Nephron (organoid): ENCODE results near the gene KRT10.

Experiments
- H3K27ac Mint-ChIP-seq, 3 experiments: 2 replicates each; pipeline ENCODE4 v1.8.0; 2020; ENCODE audit warnings: mixed read lengths in 3 of 3, mild to moderate bottlenecking in 2 of 3, moderate library complexity in 1 of 3
- H3K27me3 Mint-ChIP-seq: 2 replicates; pipeline ENCODE4 v1.8.0; 2021; ENCODE audit warnings: low read depth, mild to moderate bottlenecking, moderate library complexity, mixed read lengths
- H3K36me3 Mint-ChIP-seq: 2 replicates; pipeline ENCODE4 v1.8.0; 2020; ENCODE audit warnings: low read depth, mixed read lengths
- H3K4me1 Mint-ChIP-seq: 2 replicates; pipeline ENCODE4 v1.8.0; 2020; ENCODE audit warnings: mixed read lengths
- H3K4me3 Mint-ChIP-seq, 3 experiments: 2 replicates each; pipeline ENCODE4 v1.8.0; 2020; ENCODE audit warnings: mild to moderate bottlenecking in 3 of 3, mixed read lengths in 3 of 3, moderate library complexity in 2 of 3
- H3K9me3 Mint-ChIP-seq: 2 replicates; pipeline ENCODE4 v1.8.0; 2020; ENCODE audit warnings: mixed read lengths
- TF ChIP-seq, protein P1 (sequence below), 3 experiments: fragments of 200-600 bp; sonication (generic); IDR thresholded peaks; one replicate each; pipeline ENCODE4 v1.5.0; 2021; ENCODE audit warnings: antibody characterized with exemption in 3 of 3; ENCODE audit not compliant: unreplicated experiment in 3 of 3

The KRT10 gene

DNA sequence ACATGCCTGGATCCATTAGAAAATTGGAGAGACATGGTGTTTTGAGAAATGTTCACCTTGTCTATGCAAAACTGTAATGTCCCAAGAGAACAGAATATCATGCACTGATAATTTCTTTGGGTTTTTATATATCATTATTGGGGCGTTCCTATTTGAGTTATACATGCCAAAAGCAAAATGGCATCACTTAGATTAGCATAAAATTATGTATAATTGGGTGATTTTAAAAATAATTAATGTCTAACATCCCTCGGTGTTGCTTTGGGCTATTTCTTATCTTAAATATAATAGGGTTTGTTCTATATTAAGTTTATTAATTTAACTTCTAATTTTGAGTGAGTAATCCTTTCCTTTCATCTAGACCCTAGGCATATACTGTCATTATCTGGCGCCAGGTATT is 22.6 kb downstream of the KRT10 start, which contains the start of gene KRT28:
TSS of gene KRT28 (minus strand) at position 101 of the 400 bp plus-strand sequence. CDS start at position 35, 66 bp downstream.
- no peaks in the 10 kb centered on the region for H3K36me3 Mint-ChIP-seq
- no peaks in the 10 kb centered on the region for H3K4me1 Mint-ChIP-seq
- no peak within 1 kb of the TSS for H3K27ac Mint-ChIP-seq
- peaks cover 38% of the 10 kb centered on the region for H3K27me3 Mint-ChIP-seq
- H3K4me3 Mint-ChIP-seq: no peak within 1 kb of the TSS
- H3K9me3 Mint-ChIP-seq: no peaks in the 10 kb centered on the region
- TF ChIP-seq, protein P1, sequence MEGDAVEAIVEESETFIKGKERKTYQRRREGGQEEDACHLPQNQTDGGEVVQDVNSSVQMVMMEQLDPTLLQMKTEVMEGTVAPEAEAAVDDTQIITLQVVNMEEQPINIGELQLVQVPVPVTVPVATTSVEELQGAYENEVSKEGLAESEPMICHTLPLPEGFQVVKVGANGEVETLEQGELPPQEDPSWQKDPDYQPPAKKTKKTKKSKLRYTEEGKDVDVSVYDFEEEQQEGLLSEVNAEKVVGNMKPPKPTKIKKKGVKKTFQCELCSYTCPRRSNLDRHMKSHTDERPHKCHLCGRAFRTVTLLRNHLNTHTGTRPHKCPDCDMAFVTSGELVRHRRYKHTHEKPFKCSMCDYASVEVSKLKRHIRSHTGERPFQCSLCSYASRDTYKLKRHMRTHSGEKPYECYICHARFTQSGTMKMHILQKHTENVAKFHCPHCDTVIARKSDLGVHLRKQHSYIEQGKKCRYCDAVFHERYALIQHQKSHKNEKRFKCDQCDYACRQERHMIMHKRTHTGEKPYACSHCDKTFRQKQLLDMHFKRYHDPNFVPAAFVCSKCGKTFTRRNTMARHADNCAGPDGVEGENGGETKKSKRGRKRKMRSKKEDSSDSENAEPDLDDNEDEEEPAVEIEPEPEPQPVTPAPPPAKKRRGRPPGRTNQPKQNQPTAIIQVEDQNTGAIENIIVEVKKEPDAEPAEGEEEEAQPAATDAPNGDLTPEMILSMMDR (IDR thresholded peaks at IDR 0.05; ENCODE audit: unreplicated experiment in 3 of 3): no peak

DNA sequence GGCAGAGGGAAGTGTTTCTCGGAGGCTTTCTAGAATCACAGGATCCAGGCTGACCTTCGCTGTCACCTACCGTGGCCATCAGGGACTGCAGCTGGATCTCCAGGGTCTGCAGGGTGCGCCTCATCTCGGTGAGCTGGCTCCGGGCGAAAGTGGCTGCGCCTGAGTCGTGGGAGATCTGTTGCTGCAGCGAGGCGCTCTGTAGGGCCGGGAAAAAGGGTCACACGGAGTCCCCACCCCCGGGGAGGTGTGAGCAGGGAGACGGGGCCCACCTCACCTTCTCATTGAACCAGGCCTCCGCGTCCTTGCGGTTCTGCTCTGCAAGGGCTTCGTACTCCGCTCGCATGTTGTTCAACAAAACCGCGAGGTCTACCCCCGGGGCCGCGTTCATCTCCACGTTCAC is 25.6 kb downstream of the KRT10 start:
- no peaks in the 10 kb centered on the region for H3K36me3 Mint-ChIP-seq
- H3K4me3 Mint-ChIP-seq: no peak overlapping the region
- TF ChIP-seq, protein P1 (IDR thresholded peaks at IDR 0.05; ENCODE audit: unreplicated experiment in 3 of 3): no peak
- peaks cover under 1% of the 10 kb centered on the region for H3K4me1 Mint-ChIP-seq
- peaks cover 31% of the 10 kb centered on the region for H3K27me3 Mint-ChIP-seq
- no peak overlapping the region for H3K27ac Mint-ChIP-seq
- H3K9me3 Mint-ChIP-seq: no peaks in the 10 kb centered on the region

DNA sequence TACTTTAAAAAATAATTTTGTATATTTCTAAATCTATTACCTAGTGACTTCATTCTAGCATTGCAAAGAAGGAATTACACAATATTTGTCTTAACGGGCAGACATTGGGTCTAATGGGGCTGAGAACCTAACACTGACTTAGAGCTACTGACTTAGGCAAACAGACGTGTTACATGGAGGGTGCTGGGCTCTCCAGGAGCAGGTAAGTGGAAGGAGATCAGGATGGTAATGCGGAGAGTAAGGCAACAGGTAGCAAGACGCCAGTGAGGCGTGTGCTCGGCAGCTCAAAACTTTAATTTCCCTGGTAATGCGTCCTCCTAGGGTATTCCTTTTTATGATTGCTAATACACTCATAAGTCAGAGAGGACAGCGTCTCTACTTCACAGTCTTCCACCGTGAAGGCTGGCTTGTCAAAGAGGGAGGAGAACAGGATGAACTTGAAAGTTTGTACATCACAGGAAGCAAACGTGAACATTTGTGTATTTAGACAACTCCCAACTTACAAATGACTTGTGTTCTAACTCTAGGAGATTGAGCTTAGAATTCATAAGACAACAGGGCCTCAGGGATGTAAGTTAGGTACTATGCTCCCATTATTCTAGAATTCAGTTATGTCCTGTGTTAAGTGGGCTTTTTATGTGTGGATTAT is 27.3 kb downstream of the KRT10 start:
- TF ChIP-seq, protein P1 (IDR thresholded peaks at IDR 0.05; ENCODE audit: unreplicated experiment in 3 of 3): no peak
- H3K4me1 Mint-ChIP-seq: peaks cover 10% of the 10 kb centered on the region

DNA sequence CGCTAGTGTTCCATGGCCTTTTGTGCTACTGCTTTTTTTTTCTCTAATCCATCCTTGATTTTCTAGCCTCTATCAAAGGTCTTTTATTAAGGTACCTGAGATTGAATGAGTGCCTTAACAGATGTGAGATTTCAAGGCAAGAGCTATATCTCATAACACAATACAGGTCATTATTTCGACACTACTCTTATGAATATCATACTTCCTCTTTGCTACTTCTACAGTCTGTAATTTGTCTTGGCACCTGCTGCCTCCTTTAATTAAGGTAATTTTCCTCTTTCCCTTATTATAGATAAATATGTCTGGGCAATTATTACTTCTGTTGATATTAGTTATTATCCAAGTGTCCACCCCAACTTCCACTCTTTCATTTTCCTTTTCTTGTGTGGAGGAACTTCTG is 27.9 kb downstream of the KRT10 start:
- no peak overlapping the region for H3K27ac Mint-ChIP-seq
- H3K27me3 Mint-ChIP-seq: peaks cover 27% of the 10 kb centered on the region
- no peak overlapping the region for H3K4me3 Mint-ChIP-seq
- H3K36me3 Mint-ChIP-seq: no peaks in the 10 kb centered on the region
- TF ChIP-seq, protein P1 (IDR thresholded peaks at IDR 0.05; ENCODE audit: unreplicated experiment in 3 of 3): no peak
- no peaks in the 10 kb centered on the region for H3K9me3 Mint-ChIP-seq
- peaks cover 10% of the 10 kb centered on the region for H3K4me1 Mint-ChIP-seq

More for the DNA sequence above, 27.3 kb downstream of the KRT10 start:
- Mint-ChIP-seq H3K27me3 (peaks cover 31% of the 10 kb centered on the region), H3K27ac (no peak overlapping the region), H3K4me3 (no peak overlapping the region), H3K36me3 (no peaks in the 10 kb centered on the region), H3K9me3 (no peaks in the 10 kb centered on the region)

DNA sequence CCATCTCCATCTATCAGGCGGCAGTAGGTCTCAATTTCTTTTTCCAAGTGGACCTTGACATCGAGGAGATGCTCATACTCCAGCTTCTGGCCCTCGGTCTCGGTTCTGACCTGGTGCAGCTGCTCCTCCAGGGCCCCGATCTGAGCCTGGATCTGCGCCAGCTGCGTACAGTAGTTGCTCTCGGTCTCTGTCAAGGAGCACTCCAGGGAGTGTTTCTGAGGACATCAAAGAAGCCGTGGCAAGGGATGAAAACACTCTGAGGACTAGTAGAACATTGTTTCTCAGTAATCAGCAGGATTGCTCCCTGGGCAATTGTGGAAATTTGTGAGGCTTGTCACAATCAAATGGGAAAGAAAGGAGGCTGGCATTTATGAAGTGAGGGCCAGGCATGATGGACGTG is 28.6 kb downstream of the KRT10 start:
- no peak overlapping the region for H3K27ac Mint-ChIP-seq
- TF ChIP-seq, protein P1 (IDR thresholded peaks at IDR 0.05; ENCODE audit: unreplicated experiment in 3 of 3): no peak

More for the DNA sequence above, 28.6 kb downstream of the KRT10 start:
- no peaks in the 10 kb centered on the region for H3K9me3 Mint-ChIP-seq
- H3K4me1 Mint-ChIP-seq: peaks cover 10% of the 10 kb centered on the region
- H3K4me3 Mint-ChIP-seq: no peak overlapping the region
- no peaks in the 10 kb centered on the region for H3K36me3 Mint-ChIP-seq
- H3K27me3 Mint-ChIP-seq: peaks cover 22% of the 10 kb centered on the region
